NCI-H748 (cell line): ENCODE data around the gene TMA16.
"Not testable (repeated sequence)": the region's sequence is repeated elsewhere in the genome, so short reads cannot be mapped to it uniquely, and the experiment has no call there.

ENCODE experiments used
- DNase-seq: peaks from one replicate; lab custom pipeline; 2025; ENCODE audit not compliant: unreplicated experiment; lab: John Stamatoyannopoulos, UW

Gene TMA16

DNA sequence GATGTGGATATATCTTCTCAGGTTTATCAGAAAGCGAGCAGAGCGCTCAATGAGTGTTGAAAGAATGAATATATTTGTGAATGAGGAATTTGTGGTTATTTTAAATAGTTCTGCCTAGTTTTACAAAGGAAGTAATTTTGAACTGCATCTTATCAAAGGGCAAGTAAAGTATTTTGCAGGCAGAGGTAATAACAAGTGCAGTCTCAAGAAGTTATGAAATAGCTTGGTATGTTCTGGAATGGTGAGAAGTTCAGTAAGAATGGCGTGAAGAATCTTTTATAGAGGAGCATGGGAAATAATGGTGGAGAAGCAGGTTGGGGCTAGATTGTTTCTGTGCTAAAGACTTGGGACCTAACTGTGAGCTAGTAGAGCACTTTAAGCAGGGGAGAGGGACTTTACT is 10.9 kb downstream of the TMA16 start:
- DNase-seq: no peak

DNA sequence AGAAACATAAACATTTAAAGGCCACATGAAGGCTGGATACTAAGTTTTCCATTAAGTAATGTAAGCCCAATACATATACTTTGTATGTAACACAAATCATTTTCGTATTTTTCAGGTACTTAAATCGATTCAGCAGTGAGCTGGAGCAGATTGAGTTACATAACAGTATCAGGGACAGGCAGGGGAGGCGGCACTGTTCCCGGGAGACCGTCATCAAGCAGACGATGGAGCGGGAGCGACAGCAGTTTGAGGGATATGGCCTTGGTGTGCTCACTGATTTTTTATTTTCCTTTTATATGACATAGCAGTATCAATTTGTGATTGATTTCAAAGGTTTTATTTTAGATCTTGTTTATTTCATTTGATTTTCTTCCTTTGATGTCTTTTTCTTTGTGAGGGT is 20.7 kb downstream of the TMA16 start:
- no peak for DNase-seq

DNA sequence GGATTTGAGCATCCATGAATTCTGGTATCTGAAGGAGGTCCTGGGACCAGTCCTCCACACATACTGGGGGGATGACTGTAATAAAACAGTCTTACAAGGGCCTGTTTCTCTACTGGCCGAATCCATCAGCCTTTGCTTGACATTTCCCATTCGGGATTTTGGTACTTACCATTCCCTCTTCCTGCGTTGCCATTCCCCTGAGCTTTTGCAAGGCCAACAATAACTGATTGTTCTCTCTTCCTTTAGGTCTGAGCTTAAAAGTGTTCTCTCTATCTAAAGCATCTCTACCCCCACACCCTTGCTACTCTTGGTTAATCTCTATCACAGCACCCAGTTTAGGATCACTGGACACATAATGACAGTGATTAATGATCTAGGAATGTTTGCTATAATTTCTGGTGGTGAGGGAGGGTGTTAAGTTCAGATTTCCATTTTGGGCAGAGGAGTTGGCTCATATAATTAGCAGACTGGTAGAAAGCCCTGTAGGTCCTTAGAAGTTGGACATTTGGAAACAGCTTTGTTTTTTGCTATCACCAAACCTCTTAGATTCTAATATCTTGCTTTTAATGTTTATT is 29.4 kb downstream of the TMA16 start:
- no peak for DNase-seq

DNA sequence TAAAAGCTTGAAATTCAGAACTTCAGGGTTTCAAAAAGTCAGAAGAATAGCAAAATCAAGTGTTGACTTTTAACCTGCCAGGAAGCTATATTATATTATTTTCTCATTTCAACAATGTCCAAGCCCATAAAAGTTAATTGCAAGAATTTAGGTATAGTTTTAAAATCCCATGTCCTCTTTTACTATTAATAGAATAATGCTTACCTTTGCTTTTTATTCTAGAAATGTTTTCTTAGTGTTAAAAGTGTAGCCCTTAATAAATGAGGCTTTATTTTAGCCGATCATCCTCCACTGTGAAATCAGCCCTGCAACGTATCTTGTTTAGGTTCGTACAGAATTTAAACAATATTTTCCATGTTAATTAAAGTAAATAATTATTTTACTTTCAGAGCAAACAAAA is 31.5 kb downstream of the TMA16 start:
- DNase-seq: no peak

DNA sequence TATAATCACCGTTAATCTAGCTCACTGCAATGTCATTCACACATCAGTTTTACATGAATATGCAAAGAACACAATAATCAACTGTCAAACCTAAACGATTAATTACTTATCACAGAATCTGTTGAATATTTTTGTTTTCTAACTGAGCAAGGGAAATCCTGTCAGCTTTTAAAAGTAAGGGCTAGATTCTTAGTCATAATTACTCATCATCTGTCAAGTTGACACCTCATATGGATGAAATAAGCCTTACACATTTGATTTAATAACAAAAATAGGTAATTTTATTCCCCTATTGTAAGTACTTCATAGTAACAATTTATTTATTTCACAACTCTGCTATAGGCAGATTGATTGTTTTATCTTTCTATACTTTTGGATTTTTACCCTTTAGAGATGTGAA is 32.7 kb downstream of the TMA16 start:
- no peak for DNase-seq

DNA sequence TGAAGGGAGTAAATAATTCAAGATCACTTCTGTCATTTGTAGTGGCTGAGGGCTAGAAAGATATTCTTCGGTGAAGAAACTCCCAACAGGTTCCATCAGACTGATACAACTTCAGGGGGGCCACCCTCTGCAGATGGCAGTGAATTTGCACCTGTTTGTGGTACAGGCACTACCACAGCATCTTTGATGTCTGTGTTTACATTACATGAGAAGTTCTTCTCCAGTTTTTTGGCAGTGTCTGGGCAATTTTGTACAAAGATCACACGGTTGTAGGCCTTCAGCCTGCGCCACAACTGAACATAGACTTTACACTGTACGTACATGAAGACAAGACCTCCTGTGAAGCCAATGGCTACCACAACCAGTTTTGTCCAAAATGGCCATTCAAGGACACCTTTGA is 34.2 kb downstream of the TMA16 start:
- no peak for DNase-seq

DNA sequence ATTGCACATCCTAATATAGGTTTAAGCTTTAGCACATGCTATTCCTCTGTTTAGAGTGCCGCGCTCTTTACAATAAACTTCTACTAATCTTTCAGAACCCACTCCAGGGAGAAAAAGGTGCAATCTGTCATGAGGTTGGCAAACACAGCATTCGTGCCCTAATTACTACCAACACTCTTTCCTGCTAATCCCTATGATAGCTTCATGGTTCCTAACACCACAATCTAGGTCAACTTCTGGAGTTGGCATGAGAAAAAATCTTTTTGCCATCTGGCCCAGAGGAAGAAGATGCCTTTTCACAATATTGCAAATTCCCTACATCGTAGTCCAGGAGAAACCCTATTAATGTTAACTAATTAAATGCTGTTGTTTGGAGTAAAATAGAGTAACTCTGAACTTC is 39.6 kb downstream of the TMA16 start:
- DNase-seq: no peak

DNA sequence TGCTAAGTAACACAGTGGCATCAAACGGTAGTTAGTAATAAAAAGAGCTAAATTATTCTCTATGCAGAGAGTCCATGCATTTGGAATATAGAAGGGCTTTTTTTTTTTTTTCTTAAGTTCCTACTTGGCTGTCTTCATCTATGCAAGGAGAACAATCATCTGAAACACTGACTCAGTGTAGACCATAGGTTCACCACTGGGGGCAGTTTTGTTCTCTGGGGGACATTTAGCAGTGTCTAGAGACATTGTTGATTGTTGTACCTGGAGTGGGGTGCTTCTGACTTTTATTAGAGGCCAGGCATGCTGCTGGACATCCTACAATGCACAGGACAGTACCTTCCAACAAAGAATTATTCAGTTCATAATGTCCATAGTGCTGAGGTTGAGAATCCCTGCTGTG is 41.2 kb downstream of the TMA16 start:
- no peak for DNase-seq

DNA sequence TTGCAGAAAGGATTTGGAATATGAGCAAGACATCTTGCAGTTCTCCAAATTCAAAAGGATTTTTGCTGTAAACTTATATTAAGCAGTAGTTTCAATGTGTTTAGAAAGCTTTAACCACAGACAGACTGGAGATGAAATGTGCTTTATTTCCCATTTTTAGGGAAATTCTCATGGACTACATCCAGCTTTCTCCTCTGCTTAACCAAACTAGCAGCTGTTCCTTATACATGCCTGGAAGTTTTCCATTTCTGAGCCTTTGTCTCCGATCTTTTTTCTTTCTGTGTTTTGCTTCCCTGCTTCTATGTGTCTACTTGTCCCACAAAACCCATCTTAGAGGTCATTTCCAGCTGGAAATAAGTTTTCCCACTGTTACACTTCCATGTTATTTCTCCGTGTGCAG is 41.6 kb downstream of the TMA16 start:
- no peak for DNase-seq

DNA sequence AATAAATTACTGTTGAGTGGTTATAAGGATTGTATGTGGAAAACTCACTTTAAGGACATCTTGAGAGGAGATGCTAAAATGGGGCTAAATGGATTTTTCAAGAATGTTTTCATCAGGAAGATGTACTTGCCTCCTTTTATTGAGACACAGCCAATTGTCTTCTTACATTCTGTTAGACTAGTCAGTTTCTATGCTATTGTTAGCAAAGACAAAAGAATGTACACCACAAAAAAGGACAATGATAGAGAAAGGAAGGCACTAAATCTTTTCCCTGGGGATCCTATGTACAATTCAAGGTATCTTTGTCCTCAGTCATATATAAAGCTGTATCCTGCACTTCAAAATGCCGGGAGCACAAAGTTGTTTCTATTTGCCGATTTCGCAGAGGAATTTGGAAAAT is 42.6 kb downstream of the TMA16 start:
- DNase-seq: no peak

DNA sequence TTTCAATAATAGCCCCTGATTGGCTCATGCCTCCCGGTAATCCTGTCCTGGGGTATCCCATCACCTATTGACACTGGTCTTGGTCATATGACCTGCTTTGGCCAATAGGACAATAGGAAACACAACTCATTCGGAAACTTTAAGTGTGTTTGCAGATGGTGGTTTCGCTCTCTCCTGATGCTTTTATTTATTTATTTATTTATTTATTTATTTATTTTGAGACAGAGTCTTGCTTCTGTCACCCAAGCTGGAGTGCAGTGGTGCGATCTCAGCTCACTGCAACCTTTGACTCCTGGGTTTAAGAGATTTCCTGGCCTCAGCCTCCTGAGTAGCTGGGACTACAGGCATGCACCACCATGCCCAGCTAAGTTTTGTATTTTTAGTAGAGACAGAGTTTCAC is 44.3 kb downstream of the TMA16 start:
- DNase-seq: not testable (repeated sequence)

DNA sequence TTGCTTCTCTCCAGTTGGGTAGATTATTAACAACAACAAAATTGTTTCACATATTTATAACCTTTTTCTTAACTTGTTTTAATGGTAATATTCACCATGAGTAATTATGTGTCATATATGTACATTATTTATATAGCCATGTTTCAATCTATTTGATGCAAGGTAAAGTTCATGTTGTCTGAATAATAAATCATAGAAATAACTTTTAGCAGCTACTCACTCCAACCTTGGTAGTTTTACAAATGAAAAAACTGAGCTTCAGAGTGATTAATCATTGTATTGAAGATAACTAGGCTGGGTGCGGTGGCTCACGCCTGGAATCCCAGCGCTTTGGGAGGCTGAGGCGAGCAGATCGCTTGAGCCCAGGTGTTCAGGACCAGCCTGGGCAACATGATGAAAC is 46.0 kb downstream of the TMA16 start:
- DNase-seq: no peak

DNA sequence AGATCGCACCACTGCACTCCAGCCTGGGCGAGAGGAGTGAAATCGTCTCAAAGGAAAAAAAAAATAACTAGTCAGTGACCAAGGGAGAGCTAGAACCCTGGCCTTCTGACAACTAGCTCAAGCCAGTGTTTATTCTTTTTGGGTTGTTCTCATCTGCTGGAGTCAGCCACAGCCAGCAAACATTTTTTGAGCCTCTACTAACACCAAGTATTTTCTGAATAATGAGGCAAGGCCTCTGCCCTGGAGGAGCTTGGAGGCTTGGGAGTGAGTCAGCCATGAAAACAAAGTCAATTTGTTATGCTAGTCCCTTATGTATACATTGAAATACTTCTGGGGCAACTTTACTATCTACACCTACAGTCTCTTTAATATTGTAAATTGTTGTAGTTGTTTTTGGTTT is 46.5 kb downstream of the TMA16 start:
- DNase-seq: no peak

DNA sequence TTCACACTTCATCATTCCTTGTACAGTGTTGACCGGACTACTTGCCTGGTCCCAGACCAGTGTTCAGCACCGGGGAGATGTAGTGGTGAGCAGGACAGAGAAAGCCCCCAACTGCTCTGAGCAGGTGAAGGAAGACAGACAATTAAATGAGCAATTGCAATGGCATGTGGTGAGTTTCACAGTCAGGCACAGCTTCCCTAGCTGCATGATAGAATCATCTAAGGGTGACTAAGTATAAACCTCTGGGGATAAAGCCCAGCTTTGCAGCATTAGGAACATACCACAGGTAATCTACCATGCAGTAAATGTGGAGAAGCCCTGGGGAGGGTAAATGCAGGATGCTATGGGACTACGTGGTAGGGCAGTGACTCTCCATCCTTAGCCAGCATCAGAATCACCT is 47.8 kb downstream of the TMA16 start:
- DNase-seq: no peak

DNA sequence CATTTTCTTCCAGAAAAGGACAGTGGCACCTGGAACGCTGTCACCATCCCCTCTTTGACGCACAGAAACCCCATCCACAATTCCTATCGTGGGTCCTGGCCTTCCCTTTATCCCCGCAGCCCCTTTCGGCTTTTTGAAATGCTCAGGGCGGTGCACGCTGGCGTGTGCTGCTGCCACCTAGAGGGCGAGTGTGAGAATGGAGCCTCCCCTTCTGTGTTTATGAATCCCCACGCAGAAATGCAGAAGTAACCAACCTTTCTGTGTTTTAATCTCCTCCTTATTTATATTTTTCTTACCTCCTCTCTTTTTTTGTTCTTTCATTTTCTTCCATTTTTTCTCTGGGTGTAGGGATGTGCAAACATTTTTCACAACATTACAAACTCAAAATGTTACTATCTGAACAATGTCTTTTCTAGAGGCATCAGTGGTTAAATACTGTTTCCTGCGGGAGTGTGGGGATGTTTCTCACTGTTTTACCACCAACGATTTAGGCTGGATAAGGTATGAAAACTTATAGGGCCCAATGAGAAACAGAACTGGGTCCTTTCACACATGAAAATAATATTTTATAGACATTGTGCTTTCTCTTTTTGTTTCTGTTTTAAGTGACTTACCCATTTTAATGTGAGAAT is 50.0 kb downstream of the TMA16 start:
- DNase-seq: peak; percentile 62

DNA sequence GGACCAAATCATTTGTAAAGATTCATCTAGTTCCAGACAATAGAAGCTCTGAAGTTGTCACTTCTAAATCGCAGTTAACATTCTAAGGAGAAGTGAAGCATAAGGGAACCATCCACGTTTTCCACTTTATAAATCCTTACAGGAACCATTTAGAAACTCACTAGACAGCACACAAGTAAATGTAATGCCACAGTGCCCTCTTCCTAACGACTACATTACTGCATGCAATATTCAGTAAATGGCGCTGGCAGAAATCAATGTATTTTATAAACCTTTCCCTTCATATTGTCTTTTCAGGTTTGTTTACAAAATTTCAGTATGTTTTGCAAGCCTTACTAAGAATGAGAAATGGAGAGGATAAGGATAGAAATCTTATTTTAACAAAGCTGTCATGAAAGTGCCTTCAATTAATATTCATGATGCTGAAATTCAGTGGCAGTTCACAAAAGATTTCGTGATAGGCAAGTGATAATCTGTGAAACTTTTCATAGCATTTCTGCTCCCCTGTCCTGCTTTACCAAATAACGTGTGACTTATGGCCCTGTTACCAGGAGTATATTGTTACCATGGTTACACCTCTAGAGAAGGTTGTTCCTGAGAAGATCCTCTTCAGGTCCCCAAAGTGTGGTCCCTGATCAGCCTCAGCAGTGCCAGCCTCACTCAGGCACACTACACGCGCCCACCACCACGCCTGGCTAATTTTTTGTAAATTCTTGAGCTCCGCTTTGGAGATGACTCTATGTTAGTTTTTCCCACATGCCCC is 54.2 kb downstream of the TMA16 start:
- peak; percentile 42 for DNase-seq

DNA sequence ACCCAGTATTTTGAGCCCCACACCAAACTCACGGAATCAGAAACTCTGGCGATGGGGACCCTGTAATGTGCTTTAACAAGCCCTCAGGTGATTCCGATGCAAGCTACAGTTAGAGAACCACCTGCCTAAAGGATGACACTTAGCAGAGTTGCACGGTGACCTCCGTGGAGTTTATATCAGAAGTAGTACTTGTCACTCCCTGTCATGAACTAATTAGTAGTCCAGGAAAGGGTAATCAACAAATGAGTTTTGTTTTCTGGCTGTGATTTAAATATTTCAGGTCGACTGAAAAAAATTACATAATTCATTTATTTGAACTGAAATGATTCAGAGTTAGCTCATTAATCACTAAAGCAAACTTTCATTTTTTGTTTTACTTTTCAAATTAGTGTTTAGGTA is 56.4 kb downstream of the TMA16 start:
- no peak for DNase-seq

DNA sequence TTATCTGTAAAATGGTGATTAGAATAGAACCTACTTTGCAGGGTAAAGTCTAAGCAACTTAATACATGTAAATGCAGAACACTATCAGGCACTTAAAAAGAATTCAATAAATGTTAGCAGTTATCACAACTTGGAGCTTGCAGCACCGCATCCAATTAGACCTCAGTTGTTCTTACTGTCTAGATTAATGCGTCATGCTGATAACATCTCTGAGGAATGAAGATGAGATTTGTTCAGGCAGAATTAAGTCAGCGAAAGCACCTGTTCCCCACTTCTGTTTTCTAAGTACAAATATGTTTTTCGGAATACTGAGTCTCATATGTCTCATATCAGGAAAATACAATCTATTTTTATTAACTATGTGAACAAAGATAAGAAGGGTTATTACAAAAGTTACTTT is 58.7 kb downstream of the TMA16 start:
- no peak for DNase-seq

DNA sequence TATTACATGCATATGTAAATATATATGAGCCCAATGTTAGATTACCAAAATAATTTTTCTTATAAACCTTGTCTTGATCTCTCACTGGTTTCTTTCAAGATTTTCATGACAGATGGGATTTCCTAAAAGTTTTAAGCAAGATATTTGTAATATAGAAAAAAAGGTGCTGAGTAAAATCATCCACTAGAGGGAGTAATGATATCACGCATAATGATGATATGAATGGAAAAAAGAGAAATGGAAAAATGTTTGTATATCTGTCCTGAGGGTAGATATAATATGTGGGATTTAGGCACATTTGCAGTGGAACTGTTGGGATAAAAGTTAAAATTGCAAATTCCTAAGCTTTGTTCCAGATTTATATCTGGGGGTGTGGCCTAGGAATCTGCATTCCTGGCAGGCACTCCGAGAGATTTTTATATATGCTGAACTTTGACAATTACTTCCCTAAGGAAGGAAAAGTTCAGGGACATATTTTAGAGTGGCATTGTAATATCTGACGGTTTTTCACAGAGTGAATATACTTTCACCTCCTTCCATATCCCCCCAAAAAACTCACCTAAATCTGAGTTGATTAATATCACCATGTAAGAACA is 60.5 kb downstream of the TMA16 start:
- DNase-seq: peak; percentile 37

DNA sequence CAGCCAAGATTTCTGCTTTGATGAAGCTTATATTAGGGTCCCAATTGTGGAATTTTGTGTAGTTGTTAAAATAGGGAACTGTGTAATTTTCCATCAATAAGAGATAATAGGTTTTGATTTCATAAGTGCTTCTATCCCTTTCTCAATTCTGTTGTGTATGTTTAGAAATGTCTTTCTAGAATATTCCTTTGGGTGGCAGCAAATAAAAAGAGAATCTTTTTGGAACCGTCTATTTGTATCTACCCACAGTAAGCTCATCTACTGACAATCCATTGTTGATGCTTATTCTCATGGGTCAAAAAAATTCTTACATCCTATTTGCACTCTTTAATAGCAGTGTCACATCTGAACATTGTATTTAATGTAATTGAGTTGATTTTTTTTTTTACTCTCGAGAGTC is 61.7 kb downstream of the TMA16 start:
- peak; percentile 41 for DNase-seq

DNA sequence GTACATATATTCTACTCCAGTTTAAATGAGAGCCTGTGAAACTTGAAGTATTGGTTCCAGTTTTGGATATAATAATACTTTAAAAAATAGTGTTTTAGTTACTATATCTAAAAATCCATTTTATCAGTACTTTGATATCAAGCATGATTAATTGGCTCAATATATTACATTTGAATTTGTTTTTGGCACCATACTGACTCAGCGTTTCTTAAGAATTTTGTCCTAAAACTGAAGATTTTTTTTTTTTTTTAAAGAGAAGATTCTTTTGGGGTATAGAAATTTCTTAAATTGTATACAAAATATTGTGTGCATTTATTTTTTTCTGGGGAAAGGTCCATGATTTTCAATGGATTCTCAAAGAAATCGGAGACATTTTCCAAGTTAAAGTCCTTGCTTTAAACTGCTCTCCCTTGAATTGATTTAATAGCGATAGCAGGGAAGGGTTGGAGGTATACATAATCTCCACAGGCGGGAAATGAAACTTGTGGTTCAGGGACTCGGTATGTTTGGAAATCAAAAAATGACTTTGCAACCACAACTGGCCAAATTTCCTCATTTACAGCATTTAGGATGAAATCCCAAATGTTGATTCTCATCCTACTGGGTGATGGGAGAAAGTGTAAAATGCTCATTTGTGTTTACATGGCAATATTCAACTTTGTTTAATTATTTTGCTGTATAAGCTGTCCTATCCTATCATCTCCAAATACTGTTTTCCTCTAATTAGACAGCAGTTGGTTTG is 62.3 kb downstream of the TMA16 start:
- no peak for DNase-seq
